GM23338 (cell line): ENCODE data around the gene AGPAT3. TPM values are rescaled to one million over a fixed set of nuclear protein-coding genes. Genes with fewer than 3 reads are reported as not detected.

Source experiments
- ATAC-seq: fragments of 200-7000 bp; cut with Tn5 transposase; 3 replicates; pipeline ENCODE4 v1.9.1; 2020
- DNase-seq: peaks from one replicate; pipeline ENCODE4 v3.0.0-alpha.2; 2015; ENCODE audit warnings: low spot score
- H2AFZ ChIP-seq: fragments of 200-600 bp; sonication (generic); 2 replicates; pipeline ENCODE4 v1.8.0; 2016; ENCODE audit warnings: antibody characterized with exemption, mild to moderate bottlenecking, moderate library complexity
- H3F3A ChIP-seq: fragments of 200-600 bp; sonication (generic); replicated peaks from 2 replicates; pipeline ENCODE4 v1.8.0; 2017; ENCODE audit warnings: antibody characterized with exemption, mixed run types, low read depth
- H3K27ac ChIP-seq: fragments of 200-600 bp; sonication (generic); 2 replicates; pipeline ENCODE4 v1.6.1; 2016; ENCODE audit warnings: low read depth
- H3K27me3 ChIP-seq: fragments of 200-600 bp; sonication (generic); 2 replicates; pipeline ENCODE4 v1.8.0; 2016; ENCODE audit warnings: mild to moderate bottlenecking, mixed run types, moderate library complexity; ENCODE audit not compliant: insufficient read depth
- H3K36me3 ChIP-seq: fragments of 200-600 bp; sonication (generic); 2 replicates; pipeline ENCODE4 v1.8.0; 2016; ENCODE audit warnings: mild to moderate bottlenecking; ENCODE audit not compliant: insufficient read depth
- H3K4me1 ChIP-seq: fragments of 200-600 bp; sonication (generic); 2 replicates; pipeline ENCODE4 v1.8.0; 2016; ENCODE audit warnings: mild to moderate bottlenecking, moderate library complexity; ENCODE audit not compliant: insufficient read depth
- H3K4me2 ChIP-seq: fragments of 200-600 bp; sonication (generic); 2 replicates; pipeline ENCODE4 v1.7.1; 2017; ENCODE audit warnings: mixed run types
- H3K4me3 ChIP-seq: fragments of 200-600 bp; sonication (generic); 2 replicates; pipeline ENCODE4 v1.6.1; 2016; ENCODE audit warnings: mixed run types
- H3K79me2 ChIP-seq: fragments of 200-600 bp; sonication (generic); replicated peaks from 2 replicates; pipeline ENCODE4 v1.8.0; 2017; ENCODE audit warnings: mild to moderate bottlenecking; ENCODE audit not compliant: insufficient read depth
- H3K9me2 ChIP-seq: fragments of 200-600 bp; sonication (generic); 2 replicates; pipeline ENCODE4 v1.8.0; 2017; ENCODE audit not compliant: insufficient read depth
- H4K20me1 ChIP-seq: fragments of 200-600 bp; sonication (generic); replicated peaks from 2 replicates; pipeline ENCODE4 v1.8.0; 2017; ENCODE audit warnings: mild to moderate bottlenecking; ENCODE audit not compliant: insufficient read depth
- H3K27ac Mint-ChIP-seq: 2 replicates; pipeline ENCODE4 v1.8.0; 2020; ENCODE audit warnings: inconsistent platforms, mild to moderate bottlenecking, moderate library complexity, mixed read lengths
- H3K27me3 Mint-ChIP-seq: 3 replicates; pipeline ENCODE4 v1.8.0; 2022; ENCODE audit warnings: low read depth, mild to moderate bottlenecking, moderate library complexity, mixed read lengths, inconsistent platforms; ENCODE audit not compliant: insufficient read depth, poor library complexity
- H3K36me3 Mint-ChIP-seq: 3 replicates; pipeline ENCODE4 v1.8.0; 2021; ENCODE audit warnings: low read depth, mild to moderate bottlenecking, inconsistent platforms, moderate library complexity, mixed read lengths
- H3K4me1 Mint-ChIP-seq: 3 replicates; pipeline ENCODE4 v1.8.0; 2020; ENCODE audit warnings: mild to moderate bottlenecking, inconsistent platforms, mixed read lengths
- H3K4me3 Mint-ChIP-seq: 3 replicates; pipeline ENCODE4 v1.8.0; 2021; ENCODE audit warnings: moderate library complexity, mild to moderate bottlenecking, inconsistent platforms, mixed read lengths
- H3K9me3 Mint-ChIP-seq: 3 replicates; pipeline ENCODE4 v1.8.0; 2020; ENCODE audit warnings: moderate library complexity, mild to moderate bottlenecking, inconsistent platforms, mixed read lengths
- CREB1 ChIP-seq: fragments of 250-450 bp; sonication (Bioruptor Pico); IDR thresholded peaks from 2 replicates; pipeline ENCODE4 v1.5.0; 2020; ENCODE audit warnings: low read depth, mild to moderate bottlenecking, moderate library complexity
- EZH2 ChIP-seq: fragments of 200-600 bp; sonication (generic); IDR thresholded peaks from one replicate; pipeline ENCODE4 v1.8.0; 2017; ENCODE audit warnings: antibody characterized with exemption, mild to moderate bottlenecking, low read depth; ENCODE audit not compliant: unreplicated experiment
- EZH2phosphoT487 ChIP-seq: fragments of 200-600 bp; sonication (generic); IDR thresholded peaks from one replicate; pipeline ENCODE4 v1.8.1; 2018; ENCODE audit warnings: antibody characterized with exemption; ENCODE audit not compliant: unreplicated experiment
- JUNB ChIP-seq: IDR thresholded peaks from one replicate; pipeline ENCODE4 v1.6.1; 2016; ENCODE audit warnings: antibody characterized with exemption; ENCODE audit not compliant: unreplicated experiment
- NANOG ChIP-seq: IDR thresholded peaks from 2 replicates; pipeline ENCODE4 v1.6.1; 2016; ENCODE audit warnings: antibody characterized with exemption, borderline replicate concordance
- POLR2AphosphoS5 ChIP-seq: IDR thresholded peaks from 2 replicates; pipeline ENCODE4 v1.6.1; 2016; ENCODE audit warnings: antibody characterized with exemption, low read depth
- STAT1 ChIP-seq: IDR thresholded peaks from one replicate; pipeline ENCODE4 v1.6.1; 2016; ENCODE audit warnings: antibody characterized with exemption; ENCODE audit not compliant: unreplicated experiment
- ZNF114 ChIP-seq: fragments of 250-450 bp; sonication (Bioruptor Pico); IDR thresholded peaks from 2 replicates; pipeline ENCODE4 v1.5.0; 2020; ENCODE audit warnings: mild to moderate bottlenecking, moderate library complexity
- ZNF331 ChIP-seq: fragments of 250-450 bp; sonication (Bioruptor Pico); IDR thresholded peaks from 2 replicates; pipeline ENCODE4 v1.5.0; 2020; ENCODE audit warnings: low read depth, mild to moderate bottlenecking, moderate library complexity
- polyA plus RNA-seq: library from polyadenylated mRNA; unstranded; fragments of >200 nt; fragmentation: Nextera tagmentation; extraction: Ambion mirVana; gene quantifications from 2 replicates; pipeline ENCODE4 v1.2.1, GENCODE V29; 2016
- total RNA-seq: library from RNA; depleted of rRNA; stranded (reverse); fragments of >200 nt; shearing (Covaris generic); gene quantifications from 2 replicates; pipeline ENCODE4 v1.2.3, GENCODE V29; 2014
- TF ChIP-seq, protein P1 (sequence below): IDR thresholded peaks from 2 replicates; pipeline ENCODE4 v1.6.1; 2016; ENCODE audit warnings: antibody characterized with exemption
- TF ChIP-seq, protein P2 (sequence below), 2 experiments: fragments of 200-600 bp in 1 of 2; sonication (generic) in 1 of 2; conservative IDR thresholded peaks; 2 replicates each; pipeline versions ENCODE4 v1.5.1 to v1.6.1; 2016 to 2017; ENCODE audit warnings: antibody characterized with exemption in 2 of 2, low read depth in 2 of 2, mild to moderate bottlenecking in 2 of 2, moderate library complexity in 1 of 2
- TF ChIP-seq, protein P3 (sequence below): IDR thresholded peaks from one replicate; pipeline ENCODE4 v1.6.1; 2018; ENCODE audit warnings: antibody characterized with exemption; ENCODE audit not compliant: unreplicated experiment
- TF ChIP-seq, protein P4 (sequence below): fragments of 250-450 bp; sonication (Bioruptor Pico); IDR thresholded peaks from 2 replicates; pipeline ENCODE4 v1.5.0; 2020; ENCODE audit warnings: mild to moderate bottlenecking, moderate library complexity

Gene AGPAT3
- total and polyA plus RNA-seq, 2 experiments from 2014 or later: 2.1 to 6.1 TPM

DNA sequence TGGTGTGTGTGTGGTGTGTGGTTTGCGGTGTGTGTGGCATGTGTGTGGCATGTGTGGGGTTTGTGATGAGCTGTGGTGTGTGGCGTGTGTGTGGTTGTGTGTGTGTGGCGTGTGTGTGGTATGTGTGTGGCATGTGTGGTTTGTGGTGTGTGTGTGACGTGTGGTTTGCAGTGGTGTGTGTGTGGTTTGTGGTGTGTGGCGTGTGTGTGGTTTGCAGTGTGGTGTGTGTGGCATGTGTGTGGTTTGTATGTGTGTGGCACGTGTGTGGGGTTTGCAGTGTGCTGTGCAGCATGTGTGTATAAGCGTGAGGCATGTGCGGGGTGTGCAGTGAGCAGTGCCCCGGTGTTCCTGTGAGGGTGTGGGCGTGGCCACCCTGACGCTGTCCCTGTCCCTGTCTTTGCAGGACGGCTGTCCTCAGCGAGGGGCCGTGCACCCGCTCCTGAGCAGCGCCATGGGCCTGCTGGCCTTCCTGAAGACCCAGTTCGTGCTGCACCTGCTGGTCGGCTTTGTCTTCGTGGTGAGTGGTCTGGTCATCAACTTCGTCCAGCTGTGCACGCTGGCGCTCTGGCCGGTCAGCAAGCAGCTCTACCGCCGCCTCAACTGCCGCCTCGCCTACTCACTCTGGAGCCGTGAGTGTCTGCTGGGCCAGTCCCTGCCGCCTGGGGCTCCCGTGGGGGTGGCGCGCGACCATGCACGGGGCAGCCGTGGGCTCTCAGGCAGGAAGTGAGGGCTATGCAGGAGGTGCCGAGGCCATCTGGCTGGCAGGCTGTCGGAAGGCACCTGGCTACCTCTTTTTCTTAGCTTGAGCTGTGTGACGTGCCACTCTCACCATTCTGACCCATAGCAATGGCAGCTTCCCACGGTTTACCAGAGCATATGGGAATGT, 94.5 kb downstream of the AGPAT3 start:
- Histone ChIP-seq H3K4me2 (no peak overlapping the region), H3K4me3 (no peak overlapping the region), H2AFZ (no peak overlapping the region), H3K27ac (no peak overlapping the region), H3K9me2 (no peaks in the 10 kb centered on the region), H3K79me2 (no peaks in the 10 kb centered on the region), H3K36me3 (no peaks in the 10 kb centered on the region), H3K4me1 (no peaks in the 10 kb centered on the region), H4K20me1 (no peaks in the 10 kb centered on the region), H3K27me3 (no peaks in the 10 kb centered on the region), H3F3A (no peaks in the 10 kb centered on the region; the same call in 1 of the 2 replicates)
- Mint-ChIP-seq H3K9me3 (peaks cover 4% of the 10 kb centered on the region; the same call in 2 of the 3 replicates), H3K27ac (no peak overlapping the region), H3K27me3 (no peaks in the 10 kb centered on the region), H3K4me3 (no peak overlapping the region), H3K4me1 (no peaks in the 10 kb centered on the region; the same call in 2 of the 3 replicates), H3K36me3 (no peaks in the 10 kb centered on the region)
- TF ChIP-seq, protein P1, sequence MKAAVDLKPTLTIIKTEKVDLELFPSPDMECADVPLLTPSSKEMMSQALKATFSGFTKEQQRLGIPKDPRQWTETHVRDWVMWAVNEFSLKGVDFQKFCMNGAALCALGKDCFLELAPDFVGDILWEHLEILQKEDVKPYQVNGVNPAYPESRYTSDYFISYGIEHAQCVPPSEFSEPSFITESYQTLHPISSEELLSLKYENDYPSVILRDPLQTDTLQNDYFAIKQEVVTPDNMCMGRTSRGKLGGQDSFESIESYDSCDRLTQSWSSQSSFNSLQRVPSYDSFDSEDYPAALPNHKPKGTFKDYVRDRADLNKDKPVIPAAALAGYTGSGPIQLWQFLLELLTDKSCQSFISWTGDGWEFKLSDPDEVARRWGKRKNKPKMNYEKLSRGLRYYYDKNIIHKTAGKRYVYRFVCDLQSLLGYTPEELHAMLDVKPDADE: no peak
- TF ChIP-seq STAT1 (no peak), CREB1 (CRISPR knock-in tag) (no peak), EZH2phosphoT487 (no peak), ZNF331 (CRISPR knock-in tag) (no peak), JUNB (no peak), ZNF114 (CRISPR knock-in tag) (no peak), EZH2 (no peak), POLR2AphosphoS5 (no peak), NANOG (no peak)
- TF ChIP-seq, protein P2, sequence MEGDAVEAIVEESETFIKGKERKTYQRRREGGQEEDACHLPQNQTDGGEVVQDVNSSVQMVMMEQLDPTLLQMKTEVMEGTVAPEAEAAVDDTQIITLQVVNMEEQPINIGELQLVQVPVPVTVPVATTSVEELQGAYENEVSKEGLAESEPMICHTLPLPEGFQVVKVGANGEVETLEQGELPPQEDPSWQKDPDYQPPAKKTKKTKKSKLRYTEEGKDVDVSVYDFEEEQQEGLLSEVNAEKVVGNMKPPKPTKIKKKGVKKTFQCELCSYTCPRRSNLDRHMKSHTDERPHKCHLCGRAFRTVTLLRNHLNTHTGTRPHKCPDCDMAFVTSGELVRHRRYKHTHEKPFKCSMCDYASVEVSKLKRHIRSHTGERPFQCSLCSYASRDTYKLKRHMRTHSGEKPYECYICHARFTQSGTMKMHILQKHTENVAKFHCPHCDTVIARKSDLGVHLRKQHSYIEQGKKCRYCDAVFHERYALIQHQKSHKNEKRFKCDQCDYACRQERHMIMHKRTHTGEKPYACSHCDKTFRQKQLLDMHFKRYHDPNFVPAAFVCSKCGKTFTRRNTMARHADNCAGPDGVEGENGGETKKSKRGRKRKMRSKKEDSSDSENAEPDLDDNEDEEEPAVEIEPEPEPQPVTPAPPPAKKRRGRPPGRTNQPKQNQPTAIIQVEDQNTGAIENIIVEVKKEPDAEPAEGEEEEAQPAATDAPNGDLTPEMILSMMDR (conservative IDR thresholded peaks at IDR 0.05; ENCODE audit: low read depth in 2 of 2): no peak
- TF ChIP-seq, protein P3, sequence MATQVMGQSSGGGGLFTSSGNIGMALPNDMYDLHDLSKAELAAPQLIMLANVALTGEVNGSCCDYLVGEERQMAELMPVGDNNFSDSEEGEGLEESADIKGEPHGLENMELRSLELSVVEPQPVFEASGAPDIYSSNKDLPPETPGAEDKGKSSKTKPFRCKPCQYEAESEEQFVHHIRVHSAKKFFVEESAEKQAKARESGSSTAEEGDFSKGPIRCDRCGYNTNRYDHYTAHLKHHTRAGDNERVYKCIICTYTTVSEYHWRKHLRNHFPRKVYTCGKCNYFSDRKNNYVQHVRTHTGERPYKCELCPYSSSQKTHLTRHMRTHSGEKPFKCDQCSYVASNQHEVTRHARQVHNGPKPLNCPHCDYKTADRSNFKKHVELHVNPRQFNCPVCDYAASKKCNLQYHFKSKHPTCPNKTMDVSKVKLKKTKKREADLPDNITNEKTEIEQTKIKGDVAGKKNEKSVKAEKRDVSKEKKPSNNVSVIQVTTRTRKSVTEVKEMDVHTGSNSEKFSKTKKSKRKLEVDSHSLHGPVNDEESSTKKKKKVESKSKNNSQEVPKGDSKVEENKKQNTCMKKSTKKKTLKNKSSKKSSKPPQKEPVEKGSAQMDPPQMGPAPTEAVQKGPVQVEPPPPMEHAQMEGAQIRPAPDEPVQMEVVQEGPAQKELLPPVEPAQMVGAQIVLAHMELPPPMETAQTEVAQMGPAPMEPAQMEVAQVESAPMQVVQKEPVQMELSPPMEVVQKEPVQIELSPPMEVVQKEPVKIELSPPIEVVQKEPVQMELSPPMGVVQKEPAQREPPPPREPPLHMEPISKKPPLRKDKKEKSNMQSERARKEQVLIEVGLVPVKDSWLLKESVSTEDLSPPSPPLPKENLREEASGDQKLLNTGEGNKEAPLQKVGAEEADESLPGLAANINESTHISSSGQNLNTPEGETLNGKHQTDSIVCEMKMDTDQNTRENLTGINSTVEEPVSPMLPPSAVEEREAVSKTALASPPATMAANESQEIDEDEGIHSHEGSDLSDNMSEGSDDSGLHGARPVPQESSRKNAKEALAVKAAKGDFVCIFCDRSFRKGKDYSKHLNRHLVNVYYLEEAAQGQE: no peak
- TF ChIP-seq, protein P4, sequence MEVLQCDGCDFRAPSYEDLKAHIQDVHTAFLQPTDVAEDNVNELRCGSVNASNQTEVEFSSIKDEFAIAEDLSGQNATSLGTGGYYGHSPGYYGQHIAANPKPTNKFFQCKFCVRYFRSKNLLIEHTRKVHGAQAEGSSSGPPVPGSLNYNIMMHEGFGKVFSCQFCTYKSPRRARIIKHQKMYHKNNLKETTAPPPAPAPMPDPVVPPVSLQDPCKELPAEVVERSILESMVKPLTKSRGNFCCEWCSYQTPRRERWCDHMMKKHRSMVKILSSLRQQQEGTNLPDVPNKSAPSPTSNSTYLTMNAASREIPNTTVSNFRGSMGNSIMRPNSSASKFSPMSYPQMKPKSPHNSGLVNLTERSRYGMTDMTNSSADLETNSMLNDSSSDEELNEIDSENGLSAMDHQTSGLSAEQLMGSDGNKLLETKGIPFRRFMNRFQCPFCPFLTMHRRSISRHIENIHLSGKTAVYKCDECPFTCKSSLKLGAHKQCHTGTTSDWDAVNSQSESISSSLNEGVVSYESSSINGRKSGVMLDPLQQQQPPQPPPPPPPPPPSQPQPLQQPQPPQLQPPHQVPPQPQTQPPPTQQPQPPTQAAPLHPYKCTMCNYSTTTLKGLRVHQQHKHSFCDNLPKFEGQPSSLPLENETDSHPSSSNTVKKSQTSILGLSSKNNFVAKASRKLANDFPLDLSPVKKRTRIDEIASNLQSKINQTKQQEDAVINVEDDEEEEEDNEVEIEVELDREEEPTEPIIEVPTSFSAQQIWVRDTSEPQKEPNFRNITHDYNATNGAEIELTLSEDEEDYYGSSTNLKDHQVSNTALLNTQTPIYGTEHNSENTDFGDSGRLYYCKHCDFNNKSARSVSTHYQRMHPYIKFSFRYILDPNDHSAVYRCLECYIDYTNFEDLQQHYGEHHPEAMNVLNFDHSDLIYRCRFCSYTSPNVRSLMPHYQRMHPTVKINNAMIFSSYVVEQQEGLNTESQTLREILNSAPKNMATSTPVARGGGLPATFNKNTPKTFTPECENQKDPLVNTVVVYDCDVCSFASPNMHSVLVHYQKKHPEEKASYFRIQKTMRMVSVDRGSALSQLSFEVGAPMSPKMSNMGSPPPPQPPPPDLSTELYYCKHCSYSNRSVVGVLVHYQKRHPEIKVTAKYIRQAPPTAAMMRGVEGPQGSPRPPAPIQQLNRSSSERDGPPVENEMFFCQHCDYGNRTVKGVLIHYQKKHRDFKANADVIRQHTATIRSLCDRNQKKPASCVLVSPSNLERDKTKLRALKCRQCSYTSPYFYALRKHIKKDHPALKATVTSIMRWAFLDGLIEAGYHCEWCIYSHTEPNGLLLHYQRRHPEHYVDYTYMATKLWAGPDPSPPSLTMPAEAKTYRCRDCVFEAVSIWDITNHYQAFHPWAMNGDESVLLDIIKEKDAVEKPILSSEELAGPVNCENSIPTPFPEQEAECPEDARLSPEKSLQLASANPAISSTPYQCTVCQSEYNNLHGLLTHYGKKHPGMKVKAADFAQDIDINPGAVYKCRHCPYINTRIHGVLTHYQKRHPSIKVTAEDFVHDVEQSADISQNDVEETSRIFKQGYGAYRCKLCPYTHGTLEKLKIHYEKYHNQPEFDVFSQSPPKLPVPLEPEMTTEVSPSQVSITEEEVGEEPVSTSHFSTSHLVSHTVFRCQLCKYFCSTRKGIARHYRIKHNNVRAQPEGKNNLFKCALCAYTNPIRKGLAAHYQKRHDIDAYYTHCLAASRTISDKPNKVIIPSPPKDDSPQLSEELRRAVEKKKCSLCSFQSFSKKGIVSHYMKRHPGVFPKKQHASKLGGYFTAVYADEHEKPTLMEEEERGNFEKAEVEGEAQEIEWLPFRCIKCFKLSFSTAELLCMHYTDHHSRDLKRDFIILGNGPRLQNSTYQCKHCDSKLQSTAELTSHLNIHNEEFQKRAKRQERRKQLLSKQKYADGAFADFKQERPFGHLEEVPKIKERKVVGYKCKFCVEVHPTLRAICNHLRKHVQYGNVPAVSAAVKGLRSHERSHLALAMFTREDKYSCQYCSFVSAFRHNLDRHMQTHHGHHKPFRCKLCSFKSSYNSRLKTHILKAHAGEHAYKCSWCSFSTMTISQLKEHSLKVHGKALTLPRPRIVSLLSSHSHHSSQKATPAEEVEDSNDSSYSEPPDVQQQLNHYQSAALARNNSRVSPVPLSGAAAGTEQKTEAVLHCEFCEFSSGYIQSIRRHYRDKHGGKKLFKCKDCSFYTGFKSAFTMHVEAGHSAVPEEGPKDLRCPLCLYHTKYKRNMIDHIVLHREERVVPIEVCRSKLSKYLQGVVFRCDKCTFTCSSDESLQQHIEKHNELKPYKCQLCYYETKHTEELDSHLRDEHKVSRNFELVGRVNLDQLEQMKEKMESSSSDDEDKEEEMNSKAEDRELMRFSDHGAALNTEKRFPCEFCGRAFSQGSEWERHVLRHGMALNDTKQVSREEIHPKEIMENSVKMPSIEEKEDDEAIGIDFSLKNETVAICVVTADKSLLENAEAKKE (CRISPR knock-in tag): no peak
- DNase-seq (no peak), ATAC-seq (peak; percentile 23; the same call in 1 of the 3 replicates)
